ENCODE results near the gene SHROOM2.

The SHROOM2 gene

GRCh38 chrX:9874483-9874882 is 88.3 kb downstream of the SHROOM2 start:
- H3K9me3 ChIP-seq (replicated peaks; ENCODE audit: insufficient read depth, low read length): no peaks in the 10 kb centered on the region
- no peaks in the 10 kb centered on the region for H3K27me3 ChIP-seq (replicated peaks; ENCODE audit: insufficient read depth, low read length)
- no peak overlapping the region for H3K9ac ChIP-seq (ENCODE audit: low read length)
- H3K79me2 ChIP-seq (ENCODE audit: low read length): no peaks in the 10 kb centered on the region
- no peak for TF ChIP-seq EZH2 (optimal IDR thresholded peaks at IDR 0.05; ENCODE audit: low read depth, low read length)
- no peak for TF ChIP-seq EZH2phosphoT487 (IDR thresholded peaks at IDR 0.05; ENCODE audit: low read length)
- no peak for TF ChIP-seq CTCF (IDR thresholded peaks at IDR 0.05; ENCODE audit: low read length)
- H3K4me3 ChIP-seq (ENCODE audit: low read length): no peak overlapping the region
- no peaks in the 10 kb centered on the region for H3F3A ChIP-seq (ENCODE audit: insufficient read depth, low read length)
- H3K4me2 ChIP-seq (ENCODE audit: low read depth, low read length): peak overlapping the region; percentile 32; the same call in 1 of the 2 replicates
- H3K4me1 ChIP-seq (ENCODE audit: low read length): no peaks in the 10 kb centered on the region
- H3K27ac ChIP-seq (ENCODE audit: low read length): no peak overlapping the region
- H4K20me1 ChIP-seq (ENCODE audit: insufficient read depth, low read length): no peaks in the 10 kb centered on the region
- no peak overlapping the region for H2AFZ ChIP-seq (ENCODE audit: low read length)
- no peaks in the 10 kb centered on the region for H3K9me2 ChIP-seq (replicated peaks; ENCODE audit: insufficient read depth, low read length)
- no peaks in the 10 kb centered on the region for H3K36me3 ChIP-seq (replicated peaks; ENCODE audit: insufficient read depth, low read length)
- no peak for DNase-seq

- H3K27ac ChIP-seq (ENCODE audit: low read length): no peak overlapping the region
- no peak for DNase-seq
Observed at GRCh38 chrX:9875801-9876200, 89.6 kb downstream of the SHROOM2 start.

GRCh38 chrX:9876201-9876600 is 90.0 kb downstream of the SHROOM2 start:
- H3K4me1 ChIP-seq (ENCODE audit: low read length): no peaks in the 10 kb centered on the region
- H3K36me3 ChIP-seq (replicated peaks; ENCODE audit: insufficient read depth, low read length): no peaks in the 10 kb centered on the region
- no peak for DNase-seq
- no peaks in the 10 kb centered on the region for H4K20me1 ChIP-seq (ENCODE audit: insufficient read depth, low read length)
- H3K79me2 ChIP-seq (ENCODE audit: low read length): no peaks in the 10 kb centered on the region
- no peaks in the 10 kb centered on the region for H3K9me2 ChIP-seq (replicated peaks; ENCODE audit: insufficient read depth, low read length)
- no peaks in the 10 kb centered on the region for H3K9me3 ChIP-seq (replicated peaks; ENCODE audit: insufficient read depth, low read length)
- no peak for TF ChIP-seq EZH2 (optimal IDR thresholded peaks at IDR 0.05; ENCODE audit: low read depth, low read length)
- TF ChIP-seq CTCF (IDR thresholded peaks at IDR 0.05; ENCODE audit: low read length): no peak
- TF ChIP-seq EZH2phosphoT487 (IDR thresholded peaks at IDR 0.05; ENCODE audit: low read length): no peak
- H3K4me2 ChIP-seq (ENCODE audit: low read depth, low read length): no peak overlapping the region
- H2AFZ ChIP-seq (ENCODE audit: low read length): no peak overlapping the region
- no peak overlapping the region for H3K4me3 ChIP-seq (ENCODE audit: low read length)
- no peaks in the 10 kb centered on the region for H3F3A ChIP-seq (ENCODE audit: insufficient read depth, low read length)
- H3K27me3 ChIP-seq (replicated peaks; ENCODE audit: insufficient read depth, low read length): no peaks in the 10 kb centered on the region
- no peak overlapping the region for H3K9ac ChIP-seq (ENCODE audit: low read length)
- H3K27ac ChIP-seq (ENCODE audit: low read length): no peak overlapping the region

More at GRCh38 chrX:9875801-9876200, 89.6 kb downstream of the SHROOM2 start:
- TF ChIP-seq EZH2 (optimal IDR thresholded peaks at IDR 0.05; ENCODE audit: low read depth, low read length) (no peak), EZH2phosphoT487 (IDR thresholded peaks at IDR 0.05; ENCODE audit: low read length) (no peak), CTCF (IDR thresholded peaks at IDR 0.05; ENCODE audit: low read length) (no peak)
- H2AFZ ChIP-seq (ENCODE audit: low read length): no peak overlapping the region
- H3K9ac ChIP-seq (ENCODE audit: low read length): no peak overlapping the region
- H3K4me3 ChIP-seq (ENCODE audit: low read length): no peak overlapping the region
- H3F3A ChIP-seq (ENCODE audit: insufficient read depth, low read length): no peaks in the 10 kb centered on the region
- H3K79me2 ChIP-seq (ENCODE audit: low read length): no peaks in the 10 kb centered on the region
- H3K4me2 ChIP-seq (ENCODE audit: low read depth, low read length): no peak overlapping the region
- no peaks in the 10 kb centered on the region for H3K27me3 ChIP-seq (replicated peaks; ENCODE audit: insufficient read depth, low read length)
- no peaks in the 10 kb centered on the region for H3K9me3 ChIP-seq (replicated peaks; ENCODE audit: insufficient read depth, low read length)
- H4K20me1 ChIP-seq (ENCODE audit: insufficient read depth, low read length): no peaks in the 10 kb centered on the region
- H3K9me2 ChIP-seq (replicated peaks; ENCODE audit: insufficient read depth, low read length): no peaks in the 10 kb centered on the region
- no peaks in the 10 kb centered on the region for H3K4me1 ChIP-seq (ENCODE audit: low read length)
- H3K36me3 ChIP-seq (replicated peaks; ENCODE audit: insufficient read depth, low read length): no peaks in the 10 kb centered on the region
